Measurements from ENCODE around the gene GALE.

DNA sequence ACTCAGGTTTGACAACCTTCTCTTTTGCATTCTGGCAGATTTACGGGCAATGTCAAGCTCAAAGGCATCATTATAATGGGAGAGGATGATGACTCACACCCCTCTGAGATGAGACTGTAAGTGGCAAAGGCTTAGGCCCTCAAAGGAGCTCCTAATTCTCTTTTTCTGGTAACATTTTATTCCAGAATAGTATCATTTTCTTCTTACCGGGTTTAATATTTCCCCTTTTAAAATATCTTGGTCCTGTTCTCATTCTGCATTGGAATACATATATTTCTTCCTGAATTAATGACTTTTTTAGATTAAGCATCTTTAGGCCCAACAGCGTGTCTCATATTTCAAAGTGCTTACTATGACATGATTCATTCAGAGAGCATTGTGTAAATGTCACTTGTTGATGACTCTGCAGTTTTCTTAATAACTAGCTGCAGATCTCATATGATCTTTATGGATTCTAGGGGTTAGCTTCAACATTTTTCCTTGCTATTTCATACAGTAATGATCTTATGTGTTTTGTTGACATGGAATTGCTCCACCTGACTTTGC is 20.7 kb downstream of the GALE start:
- TF ChIP-seq, protein P1, sequence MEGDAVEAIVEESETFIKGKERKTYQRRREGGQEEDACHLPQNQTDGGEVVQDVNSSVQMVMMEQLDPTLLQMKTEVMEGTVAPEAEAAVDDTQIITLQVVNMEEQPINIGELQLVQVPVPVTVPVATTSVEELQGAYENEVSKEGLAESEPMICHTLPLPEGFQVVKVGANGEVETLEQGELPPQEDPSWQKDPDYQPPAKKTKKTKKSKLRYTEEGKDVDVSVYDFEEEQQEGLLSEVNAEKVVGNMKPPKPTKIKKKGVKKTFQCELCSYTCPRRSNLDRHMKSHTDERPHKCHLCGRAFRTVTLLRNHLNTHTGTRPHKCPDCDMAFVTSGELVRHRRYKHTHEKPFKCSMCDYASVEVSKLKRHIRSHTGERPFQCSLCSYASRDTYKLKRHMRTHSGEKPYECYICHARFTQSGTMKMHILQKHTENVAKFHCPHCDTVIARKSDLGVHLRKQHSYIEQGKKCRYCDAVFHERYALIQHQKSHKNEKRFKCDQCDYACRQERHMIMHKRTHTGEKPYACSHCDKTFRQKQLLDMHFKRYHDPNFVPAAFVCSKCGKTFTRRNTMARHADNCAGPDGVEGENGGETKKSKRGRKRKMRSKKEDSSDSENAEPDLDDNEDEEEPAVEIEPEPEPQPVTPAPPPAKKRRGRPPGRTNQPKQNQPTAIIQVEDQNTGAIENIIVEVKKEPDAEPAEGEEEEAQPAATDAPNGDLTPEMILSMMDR (IDR thresholded peaks at IDR 0.05; ENCODE audit: low read depth, low read length): no peak
- TF ChIP-seq EZH2phosphoT487 (IDR thresholded peaks at IDR 0.05; ENCODE audit: low read depth): no peak

Data from OCI-LY3 (cell line).